Colon (tissue), 2 donors: Measurements from ENCODE around the gene COL4A4.

Experiments used
- FAIRE-seq: peaks from 2 replicates; lab custom pipeline; 2012; peaks lifted over from hg19 to GRCh38; lab: Jason Lieb, UNC
- donor health status: control.
- donor health status: control.

The COL4A4 gene

GRCh38 chr2:227161947-227162346 lies 2.1 kb downstream of the COL4A4 start:
- no peak for FAIRE-seq

DNA sequence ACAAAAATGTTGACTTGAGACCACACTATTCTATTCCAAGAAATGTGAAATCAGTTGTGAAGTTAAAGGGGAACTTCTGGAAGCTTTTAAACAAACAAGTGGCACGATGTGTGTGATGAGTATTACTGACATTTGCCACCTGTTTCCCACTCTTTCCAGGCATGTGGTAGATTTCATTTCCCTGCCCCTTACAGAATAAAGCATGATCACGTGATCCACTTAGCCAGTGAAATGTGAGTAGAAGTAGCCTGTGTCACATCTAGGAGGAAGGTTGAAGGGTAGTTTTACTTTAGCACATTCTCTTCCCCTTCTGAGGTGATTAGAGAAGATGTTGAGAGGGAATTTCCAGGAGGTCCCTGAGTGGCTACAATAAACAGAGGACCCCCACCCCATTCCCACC lies 3.8 kb downstream of the COL4A4 start:
- no peak for FAIRE-seq

- FAIRE-seq = no peak
These were observed 8.8 kb downstream of the COL4A4 start for GRCh38 chr2:227154986-227155774.

DNA sequence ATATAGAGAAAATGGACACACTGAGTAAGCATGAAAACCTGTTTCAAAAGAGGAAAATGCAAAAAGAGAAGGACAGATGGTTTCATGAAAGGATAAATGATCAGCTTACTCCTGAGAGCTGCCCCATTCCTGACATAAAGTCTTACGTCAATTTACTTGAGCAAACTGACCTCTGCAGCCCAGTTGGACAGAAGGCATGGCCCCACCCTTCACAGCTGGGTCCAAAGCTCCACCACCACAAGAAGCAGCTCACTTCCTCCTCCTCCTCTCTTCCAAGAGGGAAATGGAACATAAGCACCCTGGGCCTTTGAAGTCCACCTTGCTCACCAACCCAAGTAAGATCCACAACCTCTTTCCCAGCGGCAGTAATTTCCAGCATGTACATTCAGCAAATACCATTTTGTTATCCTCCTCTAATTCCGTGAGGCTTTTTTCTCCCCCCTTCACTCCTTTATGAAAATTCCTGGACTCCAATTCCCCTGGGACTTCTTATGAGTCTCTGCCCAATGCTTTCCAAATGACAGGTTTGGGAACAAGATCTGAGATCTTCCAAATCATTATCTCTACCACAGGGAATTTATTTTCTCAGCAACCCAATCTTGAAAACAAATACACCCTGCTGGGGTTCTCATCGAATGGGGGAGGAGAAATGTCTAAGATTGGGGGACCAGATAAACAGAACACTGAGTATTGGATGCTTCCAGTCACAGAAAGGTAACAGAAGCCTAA lies 10.1 kb downstream of the COL4A4 start:
- no peak for FAIRE-seq

DNA sequence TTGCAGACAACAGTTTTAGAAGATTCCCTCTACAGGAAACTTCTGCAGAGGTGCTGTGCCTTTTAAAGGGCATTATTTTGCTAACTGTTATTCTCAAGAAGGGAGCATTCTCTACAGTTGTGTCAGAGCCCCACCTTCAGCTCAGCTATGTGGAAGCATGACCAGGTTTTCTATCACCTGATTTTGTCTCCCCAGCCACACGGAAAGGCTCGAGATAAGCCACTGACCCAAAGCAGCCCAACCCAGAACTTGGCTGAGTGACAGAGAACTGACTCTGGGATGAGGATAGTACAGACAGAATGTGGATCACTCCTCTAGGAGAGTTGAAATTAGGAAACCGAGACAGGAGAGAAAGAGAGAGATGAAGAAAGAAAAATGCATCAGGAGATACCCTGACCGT lies 10.7 kb downstream of the COL4A4 start:
- FAIRE-seq = no peak

DNA sequence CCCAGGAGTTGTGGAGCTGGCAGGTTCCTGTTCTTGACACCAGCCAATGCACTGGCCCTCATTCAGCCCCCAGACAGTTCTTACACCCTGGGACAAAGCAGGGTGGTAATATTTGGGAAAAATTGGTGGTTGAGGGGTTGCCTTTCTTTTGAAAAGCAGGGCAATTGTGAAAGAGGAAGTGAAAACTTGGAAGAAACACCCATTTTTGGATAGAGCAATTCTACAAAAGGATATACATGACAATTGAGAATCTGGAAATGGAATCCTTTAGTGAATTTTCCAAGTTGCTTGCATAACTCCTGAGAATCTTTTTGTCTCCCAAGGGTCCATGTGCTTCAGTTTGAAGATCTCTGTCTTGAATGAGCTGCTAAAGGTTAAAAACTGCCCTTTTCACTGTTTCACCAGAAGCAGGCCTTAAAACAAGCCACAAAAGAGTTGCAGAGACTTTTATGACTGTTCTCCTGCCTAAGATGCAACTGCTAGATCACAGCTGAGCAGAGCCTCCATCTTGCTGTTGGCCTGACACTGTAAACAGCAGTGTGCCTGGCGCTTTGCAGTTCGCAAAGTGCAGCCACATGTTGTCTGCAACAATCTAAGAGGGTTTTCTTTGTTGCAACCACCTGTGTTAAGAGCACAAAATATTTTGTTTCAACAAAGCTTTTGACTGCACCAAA lies 11.8 kb downstream of the COL4A4 start:
- no peak for FAIRE-seq

DNA sequence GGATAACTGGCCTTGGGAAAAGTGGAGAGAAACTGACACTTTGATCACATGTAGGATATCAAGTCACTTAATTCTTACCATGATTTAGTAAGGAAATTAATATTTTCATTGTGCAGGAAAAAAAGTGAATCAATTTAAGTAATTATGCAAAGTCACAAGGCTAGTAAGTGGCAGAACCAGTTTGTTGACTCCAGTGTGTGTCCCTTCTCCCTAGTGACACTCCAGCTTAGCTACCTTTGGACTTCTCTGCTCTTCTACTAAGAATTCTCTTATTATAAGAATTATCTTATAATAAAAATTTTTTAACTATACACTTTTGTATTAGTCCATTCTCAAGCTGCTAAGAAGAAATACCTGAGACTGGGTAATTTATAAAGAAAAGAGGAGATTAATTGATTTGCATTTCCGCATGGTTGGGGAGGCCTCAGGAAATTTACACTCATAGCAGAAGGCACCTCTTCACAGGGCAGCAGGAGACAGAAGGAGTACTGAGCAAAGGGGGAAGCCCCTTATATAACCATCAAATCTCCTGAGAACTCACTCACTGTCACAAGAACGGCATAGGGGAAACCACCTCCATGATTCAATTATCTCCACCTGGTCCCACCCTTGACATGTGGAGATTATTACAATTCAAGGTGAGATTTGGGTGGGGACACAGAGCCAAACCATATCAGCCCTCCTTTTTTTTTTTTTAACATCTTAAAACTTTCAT lies 13.6 kb downstream of the COL4A4 start:
- FAIRE-seq = no peak

- FAIRE-seq = no peak
These were observed 15.9 kb downstream of the COL4A4 start for GRCh38 chr2:227148106-227148505.

DNA sequence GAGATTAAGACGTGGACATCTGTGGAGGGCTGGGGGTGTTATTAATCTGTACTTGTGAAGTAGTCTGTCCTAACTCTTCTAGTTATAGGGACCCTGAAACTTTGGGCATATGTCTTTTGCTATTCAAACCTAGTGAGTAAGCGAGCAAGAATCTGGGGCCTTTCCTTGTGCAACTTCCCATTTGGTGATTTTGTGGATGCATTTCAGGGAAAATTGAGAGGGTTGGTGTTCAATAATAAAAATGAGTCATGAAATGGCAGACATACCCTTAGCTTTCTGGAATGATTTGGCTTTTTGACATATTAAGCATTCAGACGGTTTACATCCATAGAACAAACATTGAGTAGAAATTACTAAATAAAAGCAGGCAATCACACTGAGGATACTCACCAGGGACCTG lies 17.0 kb downstream of the COL4A4 start:
- no peak for FAIRE-seq

DNA sequence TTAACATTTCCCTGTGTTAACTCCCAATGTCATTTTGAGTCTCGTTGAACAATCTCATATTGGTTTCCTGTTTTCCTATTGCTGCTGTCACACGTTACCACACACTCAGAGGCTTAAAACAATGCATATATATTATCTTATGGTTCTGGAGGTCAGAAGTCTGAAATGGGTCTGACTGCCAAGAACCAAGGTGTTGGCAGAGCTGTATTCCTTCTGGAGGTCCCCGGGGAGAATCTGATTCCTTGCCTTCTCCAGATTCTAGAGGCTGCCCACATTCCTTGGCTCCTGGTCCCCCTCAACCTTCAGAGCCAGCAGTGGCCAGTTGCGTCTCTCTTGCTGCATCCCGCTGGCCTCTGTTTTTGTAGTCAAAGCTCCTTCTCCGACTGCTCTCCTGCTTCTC lies 17.5 kb downstream of the COL4A4 start:
- no peak for FAIRE-seq

- FAIRE-seq = no peak
These were observed 20.1 kb downstream of the COL4A4 start for GRCh38 chr2:227143895-227144294.

DNA sequence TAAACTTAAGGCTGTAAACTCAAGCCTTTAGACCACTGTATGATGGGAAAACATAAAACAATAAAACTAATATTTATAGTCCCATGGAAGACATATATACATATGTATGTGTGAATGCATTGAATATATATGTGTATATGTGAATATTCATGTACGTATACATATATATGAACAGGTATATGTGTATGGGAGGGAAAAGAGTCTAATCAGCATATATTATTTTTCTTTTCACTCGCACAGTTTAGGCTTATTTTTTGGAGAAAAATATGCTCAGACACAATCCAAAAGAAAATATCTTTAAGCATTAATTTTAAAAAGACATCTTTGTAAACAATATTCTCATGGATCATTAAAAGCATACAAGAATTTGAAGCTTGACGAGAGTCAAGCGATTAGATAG lies 22.7 kb downstream of the COL4A4 start:
- no peak for FAIRE-seq

DNA sequence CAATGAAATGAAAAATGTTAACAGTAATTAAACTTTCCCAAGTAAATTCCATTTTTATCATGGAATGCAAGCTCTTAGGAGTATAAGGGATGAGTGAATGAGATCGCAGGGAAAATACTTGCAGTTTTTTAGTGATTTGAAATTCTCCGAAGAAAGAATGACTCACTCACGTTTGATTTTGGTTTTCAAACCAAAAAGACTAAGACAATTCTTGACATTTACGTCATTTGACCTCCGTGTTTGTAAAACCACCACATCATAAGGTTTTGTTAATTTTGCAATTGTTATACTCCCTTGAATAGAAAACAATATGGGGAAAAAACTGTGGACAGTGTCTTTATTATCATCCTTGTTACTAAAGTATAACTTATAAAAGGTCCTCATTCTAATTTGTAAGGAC lies 29.4 kb downstream of the COL4A4 start:
- no peak for FAIRE-seq

GRCh38 chr2:227132986-227133385 lies 31.0 kb downstream of the COL4A4 start:
- FAIRE-seq = no peak

DNA sequence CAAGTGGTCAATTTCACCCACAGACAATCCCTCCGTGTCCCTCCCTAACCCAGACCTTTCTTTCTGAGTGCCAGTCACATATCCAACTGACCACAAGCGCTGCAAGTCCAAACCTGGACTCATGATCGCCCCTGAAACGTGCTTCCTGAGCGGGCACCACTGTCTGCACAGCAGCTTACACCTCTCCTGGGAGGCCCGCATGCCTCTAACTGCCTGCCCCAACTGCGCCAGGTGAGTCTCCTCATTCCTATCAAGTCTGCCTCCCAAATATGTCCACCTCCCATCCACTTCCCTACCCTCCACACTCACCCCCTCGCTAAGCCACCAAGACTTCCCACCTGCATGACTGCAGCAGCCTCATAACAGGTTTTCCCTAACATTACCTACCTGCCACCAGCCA lies 33.4 kb downstream of the COL4A4 start:
- no peak for FAIRE-seq

DNA sequence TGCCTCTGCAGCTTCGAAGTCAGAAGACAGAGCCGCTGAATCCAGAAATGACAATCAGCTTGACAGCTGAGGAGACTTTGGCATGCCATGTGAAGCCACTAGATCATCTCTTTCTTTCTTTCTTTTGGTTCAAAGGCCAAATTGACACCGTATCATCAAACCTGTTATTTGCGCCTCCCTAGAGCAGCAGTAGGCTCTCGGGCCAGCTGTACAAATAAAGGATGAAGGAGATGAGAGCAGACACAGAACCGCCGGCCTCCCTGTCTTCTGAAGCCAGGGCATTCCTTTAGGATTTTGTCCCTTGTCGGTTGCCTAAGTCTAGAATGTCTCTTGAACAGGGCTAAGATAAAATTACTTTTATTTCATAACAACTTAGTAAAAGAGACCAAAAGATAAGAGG lies 36.8 kb downstream of the COL4A4 start:
- FAIRE-seq = no peak

DNA sequence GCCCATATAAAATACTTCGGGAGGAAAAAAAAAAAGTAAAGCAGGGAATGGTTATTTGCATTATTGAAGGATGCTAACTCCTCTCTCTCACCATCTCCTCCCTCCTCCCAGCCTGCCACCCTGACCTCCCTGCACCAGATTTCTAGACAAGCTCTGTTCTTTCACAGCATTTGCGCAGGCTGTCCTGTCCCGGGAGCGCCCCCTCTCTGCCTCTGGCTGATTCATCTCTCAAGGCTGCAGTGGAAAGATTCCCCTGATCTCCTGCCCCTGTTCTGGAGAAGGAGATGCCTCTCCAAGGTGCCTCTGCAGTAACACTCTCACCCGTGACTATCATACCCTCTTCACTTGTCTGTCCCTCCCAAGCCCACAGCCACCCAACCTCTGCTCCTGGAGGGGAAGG lies 38.5 kb downstream of the COL4A4 start:
- FAIRE-seq = no peak

- no peak for FAIRE-seq
These were observed 39.2 kb downstream of the COL4A4 start for GRCh38 chr2:227124811-227125210.

GRCh38 chr2:227123697-227124096 lies 40.3 kb downstream of the COL4A4 start:
- FAIRE-seq = no peak

DNA sequence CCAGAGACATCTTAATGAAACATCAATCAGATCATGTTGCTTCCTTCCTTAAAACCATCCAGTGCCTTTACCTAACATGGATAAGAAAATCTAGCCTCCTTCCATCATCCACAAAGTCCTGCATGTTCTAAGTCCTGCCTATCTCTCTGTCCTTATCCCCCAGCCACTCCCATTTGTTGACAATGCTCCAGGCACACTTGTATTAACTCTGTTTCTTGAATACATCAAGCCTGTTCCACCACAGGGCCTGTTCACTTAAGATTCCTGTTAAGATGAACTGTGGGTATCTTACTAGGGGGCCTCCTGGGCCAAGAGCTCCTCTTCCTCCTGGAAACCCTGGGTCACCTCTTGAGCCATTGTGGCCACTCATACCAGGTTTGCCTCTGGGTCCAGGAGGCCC lies 45.7 kb downstream of the COL4A4 start:
- FAIRE-seq = no peak

DNA sequence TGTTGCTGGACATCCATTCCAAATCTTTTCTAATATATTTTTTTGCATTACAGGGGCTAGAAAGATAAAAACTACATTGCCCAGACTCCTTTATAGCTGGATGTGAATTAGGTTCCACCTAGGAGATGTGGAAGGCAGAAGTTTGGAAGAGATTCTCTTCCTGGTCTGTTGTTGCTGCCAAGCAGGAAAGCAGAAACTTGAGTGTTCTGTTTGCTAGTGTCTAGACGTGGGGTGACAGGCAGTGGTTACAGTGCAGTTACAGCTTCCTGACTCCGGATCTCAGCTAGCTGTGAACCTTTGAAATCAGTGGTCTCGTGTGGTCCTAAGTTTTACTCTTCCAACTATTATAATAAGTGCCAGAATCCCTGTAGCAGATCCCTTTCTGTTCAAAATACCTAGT lies 46.2 kb downstream of the COL4A4 start:
- no peak for FAIRE-seq

GRCh38 chr2:227117027-227117426 lies 47.0 kb downstream of the COL4A4 start:
- FAIRE-seq = no peak

DNA sequence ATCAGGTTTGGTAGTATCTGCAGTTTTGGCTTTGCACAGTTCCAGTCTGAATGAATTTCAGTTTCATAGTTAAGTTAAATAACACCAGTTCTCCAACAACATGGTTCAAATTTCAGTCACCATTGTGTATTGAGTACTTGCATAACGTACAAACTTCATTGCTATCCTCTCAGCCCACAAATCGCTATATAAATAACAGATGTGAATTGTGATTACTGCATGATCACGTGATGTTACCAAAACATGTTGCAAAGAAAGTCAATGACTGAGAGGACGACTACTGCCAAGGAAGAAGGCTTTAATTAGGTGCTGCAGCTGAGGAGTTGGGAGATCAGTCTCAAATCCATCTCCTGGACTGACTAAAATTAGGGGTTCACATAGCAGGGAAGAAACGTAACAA lies 48.2 kb downstream of the COL4A4 start:
- FAIRE-seq = no peak
